Activated CD8-positive, alpha-beta T cell treated with anti-CD3 and anti-CD28 coated beads for 36 hours (primary cell): ENCODE results near the gene MDGA2. TPM values are rescaled to one million over a fixed set of nuclear protein-coding genes. Genes with fewer than 3 reads are reported as not detected.

Experiments
- ATAC-seq: fragments of 200-7000 bp; cut with Tn5 transposase; one replicate; pipeline ENCODE4 v1.10.0; 2021; ENCODE audit warnings: mild to moderate bottlenecking, moderate library complexity
- CTCF ChIA-PET: fragments of 350-600 bp; sonication (Branson Sonifier 250); formaldehyde crosslinking; loops from one replicate; lab custom pipeline; 2021; ENCODE audit warnings: antibody characterized with exemption; lab: Charles Lee
- POLR2A ChIA-PET: fragments of 350-600 bp; sonication (Branson Sonifier 250); formaldehyde crosslinking; loops from one replicate; lab custom pipeline; 2021; ENCODE audit warnings: antibody characterized with exemption; lab: Charles Lee
- DNase-seq: peaks from one replicate; pipeline ENCODE4 v3.0.0-alpha.2; 2020
- H3K27ac Mint-ChIP-seq: one replicate; pipeline ENCODE4 v1.8.0; 2021; ENCODE audit warnings: mild to moderate bottlenecking, mixed read lengths
- H3K27me3 Mint-ChIP-seq: one replicate; pipeline ENCODE4 v1.8.0; 2021; ENCODE audit warnings: mixed read lengths
- H3K36me3 Mint-ChIP-seq: one replicate; pipeline ENCODE4 v1.8.0; 2021; ENCODE audit warnings: low read depth, mixed read lengths
- H3K4me1 Mint-ChIP-seq: one replicate; pipeline ENCODE4 v1.8.0; 2021; ENCODE audit warnings: low read depth, mixed read lengths
- H3K4me3 Mint-ChIP-seq: one replicate; pipeline ENCODE4 v1.8.0; 2021; ENCODE audit warnings: mild to moderate bottlenecking, moderate library complexity, mixed read lengths
- H3K9me3 Mint-ChIP-seq: one replicate; pipeline ENCODE4 v1.8.0; 2021; ENCODE audit warnings: mixed read lengths
- CTCF ChIP-seq: fragments of 200-600 bp; IDR thresholded peaks from one replicate; pipeline ENCODE4 v1.8.0; 2022; ENCODE audit warnings: antibody characterized with exemption, mild to moderate bottlenecking
- intact Hi-C: fragments of 100-400 bp; cut with micrococcal nuclease; formaldehyde crosslinking; loops from one replicate; pipeline ENCODE4 v1.10.0; 2022
- total RNA-seq, 2 experiments: library from RNA; stranded (reverse); gene quantifications; one replicate each; pipeline ENCODE4 v1.2.3, GENCODE V29; 2021

The MDGA2 gene
- total RNA-seq, 2 experiments from 2014 or later: not detected

- ChIA-PET CTCF (no interaction called here), POLR2A (no interaction called here)
- no peaks in the 10 kb centered on the region for H3K36me3 Mint-ChIP-seq
- H3K9me3 Mint-ChIP-seq: peaks cover 5% of the 10 kb centered on the region
- H3K27me3 Mint-ChIP-seq: no peaks in the 10 kb centered on the region
- ATAC-seq: no peak
- no peak overlapping the region for H3K27ac Mint-ChIP-seq
- intact Hi-C loops: no loop called here
- TF ChIP-seq CTCF: no peak
- H3K4me3 Mint-ChIP-seq: no peak overlapping the region
- no peak for DNase-seq
- no peaks in the 10 kb centered on the region for H3K4me1 Mint-ChIP-seq
These were observed 521.7 kb downstream of the MDGA2 start for GRCh38 chr14:47153746-47154145.

GRCh38 chr14:47150267-47150666 is 525.1 kb downstream of the MDGA2 start:
- intact Hi-C loops: no loop called here
- no peak for ATAC-seq
- Mint-ChIP-seq H3K4me1 (no peaks in the 10 kb centered on the region), H3K9me3 (peaks cover 5% of the 10 kb centered on the region), H3K27me3 (no peaks in the 10 kb centered on the region), H3K4me3 (no peak overlapping the region), H3K36me3 (no peaks in the 10 kb centered on the region), H3K27ac (no peak overlapping the region)
- no peak for DNase-seq
- ChIA-PET POLR2A (no interaction called here), CTCF (no interaction called here)
- no peak for TF ChIP-seq CTCF

- H3K27ac Mint-ChIP-seq: no peak overlapping the region
- no peaks in the 10 kb centered on the region for H3K4me1 Mint-ChIP-seq
- H3K27me3 Mint-ChIP-seq: no peaks in the 10 kb centered on the region
- H3K36me3 Mint-ChIP-seq: no peaks in the 10 kb centered on the region
- H3K4me3 Mint-ChIP-seq: no peak overlapping the region
- ATAC-seq: no peak
- peaks cover 4% of the 10 kb centered on the region for H3K9me3 Mint-ChIP-seq
- ChIA-PET POLR2A (no interaction called here), CTCF (no interaction called here)
- no peak for DNase-seq
- no peak for TF ChIP-seq CTCF
- intact Hi-C loops: no loop called here
These were observed 526.1 kb downstream of the MDGA2 start for GRCh38 chr14:47149326-47149725.

GRCh38 chr14:47148686-47149085 is 526.7 kb downstream of the MDGA2 start:
- no peaks in the 10 kb centered on the region for H3K4me1 Mint-ChIP-seq
- ChIA-PET POLR2A (no interaction called here), CTCF (no interaction called here)
- intact Hi-C loops: no loop called here
- no peak for TF ChIP-seq CTCF
- no peak overlapping the region for H3K4me3 Mint-ChIP-seq
- H3K9me3 Mint-ChIP-seq: peaks cover under 1% of the 10 kb centered on the region
- H3K27me3 Mint-ChIP-seq: no peaks in the 10 kb centered on the region
- H3K27ac Mint-ChIP-seq: no peak overlapping the region
- no peaks in the 10 kb centered on the region for H3K36me3 Mint-ChIP-seq
- ATAC-seq (no peak), DNase-seq (no peak)

GRCh38 chr14:47120645-47121044 is 554.8 kb downstream of the MDGA2 start:
- Mint-ChIP-seq H3K36me3 (no peaks in the 10 kb centered on the region), H3K9me3 (peaks cover 6% of the 10 kb centered on the region), H3K4me1 (no peaks in the 10 kb centered on the region), H3K4me3 (no peak overlapping the region), H3K27me3 (no peaks in the 10 kb centered on the region), H3K27ac (no peak overlapping the region)
- intact Hi-C loops: no loop called here
- no peak for TF ChIP-seq CTCF
- ChIA-PET CTCF (no interaction called here), POLR2A (no interaction called here)
- ATAC-seq (no peak), DNase-seq (no peak)
